ENCODE data around the gene KLK10. TPM values are rescaled to one million over a fixed set of nuclear protein-coding genes. Genes with fewer than 3 reads are reported as not detected.

Gene KLK10
- total RNA-seq, 1 experiment from 2014 or later, result 3.2 TPM

DNA sequence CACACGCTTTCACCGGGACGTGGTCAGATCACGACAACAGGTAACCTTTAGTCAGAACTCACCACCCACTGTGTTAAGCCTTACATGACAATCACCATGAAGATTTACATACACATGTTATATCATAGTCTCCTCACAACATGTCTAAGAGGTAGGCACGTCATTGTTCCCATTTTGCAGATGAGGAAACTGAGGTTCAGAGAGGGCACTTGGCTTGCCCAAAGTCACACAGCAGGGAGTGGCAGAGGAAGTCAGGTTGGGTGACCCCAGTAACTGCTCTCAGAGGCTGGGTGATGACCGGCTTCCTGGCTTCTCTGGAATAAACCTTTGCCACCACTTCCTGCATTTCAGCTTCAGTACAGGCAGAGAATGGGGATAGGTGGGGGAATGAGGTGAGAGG is 5.3 kb downstream of the KLK10 start:
- Mint-ChIP-seq H3K9me3 (no peaks in the 10 kb centered on the region), H3K27me3 (ENCODE audit: low read depth) (peaks cover 59% of the 10 kb centered on the region), H3K4me1 (peaks cover 4% of the 10 kb centered on the region), H3K27ac (no peak overlapping the region), H3K36me3 (no peaks in the 10 kb centered on the region), H3K4me3 (no peak overlapping the region)
- POLR2A ChIA-PET, result no interaction called here
- no peak for TF ChIP-seq NR2C2 (CRISPR knock-in tag; IDR thresholded peaks at IDR 0.05)
- TF ChIP-seq, protein P1, sequence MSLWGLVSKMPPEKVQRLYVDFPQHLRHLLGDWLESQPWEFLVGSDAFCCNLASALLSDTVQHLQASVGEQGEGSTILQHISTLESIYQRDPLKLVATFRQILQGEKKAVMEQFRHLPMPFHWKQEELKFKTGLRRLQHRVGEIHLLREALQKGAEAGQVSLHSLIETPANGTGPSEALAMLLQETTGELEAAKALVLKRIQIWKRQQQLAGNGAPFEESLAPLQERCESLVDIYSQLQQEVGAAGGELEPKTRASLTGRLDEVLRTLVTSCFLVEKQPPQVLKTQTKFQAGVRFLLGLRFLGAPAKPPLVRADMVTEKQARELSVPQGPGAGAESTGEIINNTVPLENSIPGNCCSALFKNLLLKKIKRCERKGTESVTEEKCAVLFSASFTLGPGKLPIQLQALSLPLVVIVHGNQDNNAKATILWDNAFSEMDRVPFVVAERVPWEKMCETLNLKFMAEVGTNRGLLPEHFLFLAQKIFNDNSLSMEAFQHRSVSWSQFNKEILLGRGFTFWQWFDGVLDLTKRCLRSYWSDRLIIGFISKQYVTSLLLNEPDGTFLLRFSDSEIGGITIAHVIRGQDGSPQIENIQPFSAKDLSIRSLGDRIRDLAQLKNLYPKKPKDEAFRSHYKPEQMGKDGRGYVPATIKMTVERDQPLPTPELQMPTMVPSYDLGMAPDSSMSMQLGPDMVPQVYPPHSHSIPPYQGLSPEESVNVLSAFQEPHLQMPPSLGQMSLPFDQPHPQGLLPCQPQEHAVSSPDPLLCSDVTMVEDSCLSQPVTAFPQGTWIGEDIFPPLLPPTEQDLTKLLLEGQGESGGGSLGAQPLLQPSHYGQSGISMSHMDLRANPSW (CRISPR knock-in tag; conservative IDR thresholded peaks at IDR 0.05; ENCODE audit: low read depth), result no peak
- no peak for TF ChIP-seq FOXP1 (CRISPR knock-in tag; IDR thresholded peaks at IDR 0.05; ENCODE audit: borderline replicate concordance)
- no peak for ATAC-seq
- CTCF ChIA-PET, result interaction anchor here (1.2 to 2.2 kb wide), 3 partner anchors 30 to 92 kb away, joined by 3 to 6 read pairs (median 4); partner anchors contain the start of gene KLK7
- no peak for DNase-seq (ENCODE audit: low spot score)

DNA sequence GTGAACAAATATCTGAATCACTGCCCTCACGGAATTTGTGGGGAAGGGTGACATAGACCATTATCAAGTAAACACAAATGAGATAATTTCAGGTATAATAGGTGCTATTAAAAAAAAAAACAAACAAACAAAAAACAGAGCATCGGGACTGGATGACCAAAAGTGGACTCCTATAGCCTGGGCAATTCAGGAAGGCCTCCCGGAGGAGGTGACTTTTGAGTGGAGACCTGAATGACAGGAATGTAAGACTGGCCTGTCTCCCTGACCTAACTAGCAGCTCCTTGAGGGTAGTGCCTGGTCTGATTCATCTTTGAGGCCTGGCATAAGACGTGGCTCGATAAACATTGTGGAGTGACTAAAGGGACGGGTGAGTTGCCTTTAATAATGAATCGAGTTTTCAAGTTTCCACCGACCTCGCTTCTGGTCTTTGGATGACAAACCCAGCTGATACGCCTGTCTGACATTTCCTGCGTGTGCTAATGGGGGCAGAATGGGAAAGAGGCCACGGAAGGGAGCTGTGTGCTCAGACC is 6.8 kb downstream of the KLK10 start:
- H3K27me3 Mint-ChIP-seq (ENCODE audit: low read depth), result peaks cover 51% of the 10 kb centered on the region
- H3K4me1 Mint-ChIP-seq, result 0 out of 2 replicates have a peak, but pooled peaks cover 2% of the 10 kb centered on the region
- H3K9me3 Mint-ChIP-seq, result no peaks in the 10 kb centered on the region
- ATAC-seq, result no peak
- DNase-seq (ENCODE audit: low spot score), result no peak
- CTCF ChIA-PET, result interaction anchor here (0.6 to 2.2 kb wide), 3 partner anchors 82 to 229 kb away, joined by 3 to 6 read pairs (median 4); no protein-coding TSS in a partner anchor
- POLR2A ChIA-PET, result no interaction called here
- no peaks in the 10 kb centered on the region for H3K36me3 Mint-ChIP-seq
- H3K27ac Mint-ChIP-seq, result no peak overlapping the region
- no peak overlapping the region for H3K4me3 Mint-ChIP-seq
- TF ChIP-seq ZNF671 (CRISPR knock-in tag; IDR thresholded peaks at IDR 0.05), result no peak
- no peak for TF ChIP-seq NR2C2 (CRISPR knock-in tag; IDR thresholded peaks at IDR 0.05)
- TF ChIP-seq ZNF232 (CRISPR knock-in tag; IDR thresholded peaks at IDR 0.05), result no peak
- TF ChIP-seq ZNF138 (CRISPR knock-in tag; conservative IDR thresholded peaks at IDR 0.05), result no peak
- TF ChIP-seq, protein P2, sequence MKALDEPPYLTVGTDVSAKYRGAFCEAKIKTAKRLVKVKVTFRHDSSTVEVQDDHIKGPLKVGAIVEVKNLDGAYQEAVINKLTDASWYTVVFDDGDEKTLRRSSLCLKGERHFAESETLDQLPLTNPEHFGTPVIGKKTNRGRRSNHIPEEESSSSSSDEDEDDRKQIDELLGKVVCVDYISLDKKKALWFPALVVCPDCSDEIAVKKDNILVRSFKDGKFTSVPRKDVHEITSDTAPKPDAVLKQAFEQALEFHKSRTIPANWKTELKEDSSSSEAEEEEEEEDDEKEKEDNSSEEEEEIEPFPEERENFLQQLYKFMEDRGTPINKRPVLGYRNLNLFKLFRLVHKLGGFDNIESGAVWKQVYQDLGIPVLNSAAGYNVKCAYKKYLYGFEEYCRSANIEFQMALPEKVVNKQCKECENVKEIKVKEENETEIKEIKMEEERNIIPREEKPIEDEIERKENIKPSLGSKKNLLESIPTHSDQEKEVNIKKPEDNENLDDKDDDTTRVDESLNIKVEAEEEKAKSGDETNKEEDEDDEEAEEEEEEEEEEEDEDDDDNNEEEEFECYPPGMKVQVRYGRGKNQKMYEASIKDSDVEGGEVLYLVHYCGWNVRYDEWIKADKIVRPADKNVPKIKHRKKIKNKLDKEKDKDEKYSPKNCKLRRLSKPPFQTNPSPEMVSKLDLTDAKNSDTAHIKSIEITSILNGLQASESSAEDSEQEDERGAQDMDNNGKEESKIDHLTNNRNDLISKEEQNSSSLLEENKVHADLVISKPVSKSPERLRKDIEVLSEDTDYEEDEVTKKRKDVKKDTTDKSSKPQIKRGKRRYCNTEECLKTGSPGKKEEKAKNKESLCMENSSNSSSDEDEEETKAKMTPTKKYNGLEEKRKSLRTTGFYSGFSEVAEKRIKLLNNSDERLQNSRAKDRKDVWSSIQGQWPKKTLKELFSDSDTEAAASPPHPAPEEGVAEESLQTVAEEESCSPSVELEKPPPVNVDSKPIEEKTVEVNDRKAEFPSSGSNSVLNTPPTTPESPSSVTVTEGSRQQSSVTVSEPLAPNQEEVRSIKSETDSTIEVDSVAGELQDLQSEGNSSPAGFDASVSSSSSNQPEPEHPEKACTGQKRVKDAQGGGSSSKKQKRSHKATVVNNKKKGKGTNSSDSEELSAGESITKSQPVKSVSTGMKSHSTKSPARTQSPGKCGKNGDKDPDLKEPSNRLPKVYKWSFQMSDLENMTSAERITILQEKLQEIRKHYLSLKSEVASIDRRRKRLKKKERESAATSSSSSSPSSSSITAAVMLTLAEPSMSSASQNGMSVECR (CRISPR knock-in tag; IDR thresholded peaks at IDR 0.05; ENCODE audit: borderline replicate concordance), result no peak
- TF ChIP-seq RELA (CRISPR knock-in tag; IDR thresholded peaks at IDR 0.05; ENCODE audit: borderline replicate concordance), result no peak
- TF ChIP-seq TCF7 (CRISPR knock-in tag; IDR thresholded peaks at IDR 0.05; ENCODE audit: low read depth), result no peak
- TF ChIP-seq, protein P3, sequence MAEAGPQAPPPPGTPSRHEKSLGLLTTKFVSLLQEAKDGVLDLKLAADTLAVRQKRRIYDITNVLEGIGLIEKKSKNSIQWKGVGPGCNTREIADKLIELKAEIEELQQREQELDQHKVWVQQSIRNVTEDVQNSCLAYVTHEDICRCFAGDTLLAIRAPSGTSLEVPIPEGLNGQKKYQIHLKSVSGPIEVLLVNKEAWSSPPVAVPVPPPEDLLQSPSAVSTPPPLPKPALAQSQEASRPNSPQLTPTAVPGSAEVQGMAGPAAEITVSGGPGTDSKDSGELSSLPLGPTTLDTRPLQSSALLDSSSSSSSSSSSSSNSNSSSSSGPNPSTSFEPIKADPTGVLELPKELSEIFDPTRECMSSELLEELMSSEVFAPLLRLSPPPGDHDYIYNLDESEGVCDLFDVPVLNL (CRISPR knock-in tag; IDR thresholded peaks at IDR 0.05; ENCODE audit: borderline replicate concordance, low read depth), result no peak
- no peak for TF ChIP-seq ZNF121 (CRISPR knock-in tag; IDR thresholded peaks at IDR 0.05)
- no peak for TF ChIP-seq JAZF1 (CRISPR knock-in tag; IDR thresholded peaks at IDR 0.05)
- TF ChIP-seq, protein P4, sequence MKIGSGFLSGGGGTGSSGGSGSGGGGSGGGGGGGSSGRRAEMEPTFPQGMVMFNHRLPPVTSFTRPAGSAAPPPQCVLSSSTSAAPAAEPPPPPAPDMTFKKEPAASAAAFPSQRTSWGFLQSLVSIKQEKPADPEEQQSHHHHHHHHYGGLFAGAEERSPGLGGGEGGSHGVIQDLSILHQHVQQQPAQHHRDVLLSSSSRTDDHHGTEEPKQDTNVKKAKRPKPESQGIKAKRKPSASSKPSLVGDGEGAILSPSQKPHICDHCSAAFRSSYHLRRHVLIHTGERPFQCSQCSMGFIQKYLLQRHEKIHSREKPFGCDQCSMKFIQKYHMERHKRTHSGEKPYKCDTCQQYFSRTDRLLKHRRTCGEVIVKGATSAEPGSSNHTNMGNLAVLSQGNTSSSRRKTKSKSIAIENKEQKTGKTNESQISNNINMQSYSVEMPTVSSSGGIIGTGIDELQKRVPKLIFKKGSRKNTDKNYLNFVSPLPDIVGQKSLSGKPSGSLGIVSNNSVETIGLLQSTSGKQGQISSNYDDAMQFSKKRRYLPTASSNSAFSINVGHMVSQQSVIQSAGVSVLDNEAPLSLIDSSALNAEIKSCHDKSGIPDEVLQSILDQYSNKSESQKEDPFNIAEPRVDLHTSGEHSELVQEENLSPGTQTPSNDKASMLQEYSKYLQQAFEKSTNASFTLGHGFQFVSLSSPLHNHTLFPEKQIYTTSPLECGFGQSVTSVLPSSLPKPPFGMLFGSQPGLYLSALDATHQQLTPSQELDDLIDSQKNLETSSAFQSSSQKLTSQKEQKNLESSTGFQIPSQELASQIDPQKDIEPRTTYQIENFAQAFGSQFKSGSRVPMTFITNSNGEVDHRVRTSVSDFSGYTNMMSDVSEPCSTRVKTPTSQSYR (CRISPR knock-in tag; IDR thresholded peaks at IDR 0.05), result no peak
- TF ChIP-seq TP53 (CRISPR knock-in tag; IDR thresholded peaks at IDR 0.05), result no peak
- TF ChIP-seq, protein P1 (CRISPR knock-in tag; conservative IDR thresholded peaks at IDR 0.05; ENCODE audit: low read depth), result no peak
- TF ChIP-seq, protein P5, sequence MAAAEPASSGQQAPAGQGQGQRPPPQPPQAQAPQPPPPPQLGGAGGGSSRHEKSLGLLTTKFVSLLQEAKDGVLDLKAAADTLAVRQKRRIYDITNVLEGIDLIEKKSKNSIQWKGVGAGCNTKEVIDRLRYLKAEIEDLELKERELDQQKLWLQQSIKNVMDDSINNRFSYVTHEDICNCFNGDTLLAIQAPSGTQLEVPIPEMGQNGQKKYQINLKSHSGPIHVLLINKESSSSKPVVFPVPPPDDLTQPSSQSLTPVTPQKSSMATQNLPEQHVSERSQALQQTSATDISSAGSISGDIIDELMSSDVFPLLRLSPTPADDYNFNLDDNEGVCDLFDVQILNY (CRISPR knock-in tag; IDR thresholded peaks at IDR 0.05), result no peak
- TF ChIP-seq, protein P6, sequence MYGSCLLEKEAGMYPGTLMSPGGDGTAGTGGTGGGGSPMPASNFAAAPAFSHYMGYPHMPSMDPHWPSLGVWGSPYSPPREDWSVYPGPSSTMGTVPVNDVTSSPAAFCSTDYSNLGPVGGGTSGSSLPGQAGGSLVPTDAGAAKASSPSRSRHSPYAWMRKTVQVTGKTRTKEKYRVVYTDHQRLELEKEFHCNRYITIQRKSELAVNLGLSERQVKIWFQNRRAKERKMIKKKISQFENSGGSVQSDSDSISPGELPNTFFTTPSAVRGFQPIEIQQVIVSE (CRISPR knock-in tag; IDR thresholded peaks at IDR 0.05; ENCODE audit: borderline replicate concordance), result no peak
- TF ChIP-seq ZNF317 (CRISPR knock-in tag; IDR thresholded peaks at IDR 0.05; ENCODE audit: borderline replicate concordance, low read depth), result no peak

All from WTC11 (cell line).